Activated CD8-positive, alpha-beta memory T cell treated with anti-CD3 and anti-CD28 coated beads for 48 hours (primary cell): ENCODE results near the gene BCL10.

ENCODE experiments used
- DNase-seq, 3 experiments: peaks; one replicate each; pipeline ENCODE4 v3.0.0-alpha.2; 2020; ENCODE audit warnings: low read depth in 2 of 3, low spot score in 2 of 3

Gene BCL10

DNA sequence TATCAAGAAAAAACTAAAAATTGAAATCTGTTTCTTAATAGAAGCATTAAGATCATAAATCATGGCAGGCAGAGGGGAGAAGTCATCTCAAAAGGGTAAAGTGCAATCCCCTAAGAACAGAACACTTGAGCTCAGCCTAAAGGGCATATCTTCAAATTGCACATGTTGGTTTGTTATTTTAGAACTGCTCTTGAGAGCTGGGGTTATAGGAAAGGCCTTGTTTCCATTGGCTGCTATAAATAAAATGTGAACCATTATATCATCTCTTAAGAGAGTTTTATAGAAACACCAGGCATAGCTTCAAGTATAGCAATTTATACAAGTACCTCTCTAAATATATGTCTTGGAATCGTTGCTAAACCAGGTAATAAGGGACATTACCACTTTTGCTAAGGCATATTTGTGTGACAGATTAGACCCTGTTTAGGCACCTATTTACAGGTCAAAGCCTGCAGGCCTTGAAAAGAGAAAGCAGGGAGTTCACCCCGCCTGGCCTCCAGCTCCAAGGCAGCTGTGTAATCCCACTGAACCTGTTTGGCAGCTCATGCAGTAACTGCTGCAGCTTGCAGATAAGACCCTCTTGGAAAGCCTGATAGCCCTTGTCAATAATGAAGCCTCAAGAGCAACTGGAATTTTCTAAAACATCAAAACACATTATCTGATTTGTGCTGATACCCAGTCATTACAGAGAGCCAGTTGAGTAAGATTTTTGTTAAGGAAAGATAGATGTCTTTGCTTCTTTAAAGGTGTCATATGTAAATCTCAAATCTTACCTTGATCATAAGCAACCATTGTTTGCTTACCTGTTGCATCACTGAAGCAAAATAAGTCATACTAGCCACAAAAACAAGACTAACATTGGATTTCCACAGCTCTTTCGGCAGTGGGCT is 51.5 kb downstream of the BCL10 start:
- no peak for DNase-seq

DNA sequence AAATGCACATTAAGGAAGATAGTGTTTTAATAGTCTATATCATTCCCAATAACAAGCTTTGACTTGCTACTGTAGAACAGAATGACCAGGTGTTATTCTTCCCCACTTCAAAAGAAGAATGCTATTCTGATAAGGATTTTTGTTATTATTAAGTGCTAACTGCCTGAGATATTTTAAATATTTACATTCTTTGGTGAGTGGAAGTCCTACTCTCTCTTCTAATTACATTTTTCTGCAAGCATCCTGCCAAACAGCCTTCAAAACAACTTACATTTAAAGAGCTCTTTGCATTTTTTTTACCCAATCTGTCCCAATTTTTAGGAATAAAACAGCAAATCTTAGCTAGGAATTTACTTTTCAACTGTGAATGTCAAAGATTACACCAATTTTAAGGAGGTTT is 52.1 kb downstream of the BCL10 start:
- DNase-seq = no peak

DNA sequence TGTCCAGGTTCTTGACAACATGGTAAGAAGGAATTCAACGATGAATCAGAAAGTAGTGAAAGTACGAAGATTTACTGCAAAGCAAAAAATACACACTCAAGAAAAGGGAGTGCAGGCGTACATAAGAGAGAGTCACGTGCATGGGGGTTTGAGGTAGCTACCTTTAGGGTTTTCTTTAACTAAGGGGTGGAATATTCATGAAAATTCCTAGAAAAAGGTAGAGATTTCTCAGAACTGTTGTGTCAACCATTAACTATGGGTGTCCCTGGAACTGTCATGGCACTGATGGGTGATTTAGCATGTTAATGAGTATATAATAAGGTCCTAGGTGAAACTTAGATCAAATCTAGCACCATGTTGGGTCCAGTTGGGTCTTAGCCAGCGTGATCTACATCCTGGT is 53.1 kb downstream of the BCL10 start:
- no peak for DNase-seq

DNA sequence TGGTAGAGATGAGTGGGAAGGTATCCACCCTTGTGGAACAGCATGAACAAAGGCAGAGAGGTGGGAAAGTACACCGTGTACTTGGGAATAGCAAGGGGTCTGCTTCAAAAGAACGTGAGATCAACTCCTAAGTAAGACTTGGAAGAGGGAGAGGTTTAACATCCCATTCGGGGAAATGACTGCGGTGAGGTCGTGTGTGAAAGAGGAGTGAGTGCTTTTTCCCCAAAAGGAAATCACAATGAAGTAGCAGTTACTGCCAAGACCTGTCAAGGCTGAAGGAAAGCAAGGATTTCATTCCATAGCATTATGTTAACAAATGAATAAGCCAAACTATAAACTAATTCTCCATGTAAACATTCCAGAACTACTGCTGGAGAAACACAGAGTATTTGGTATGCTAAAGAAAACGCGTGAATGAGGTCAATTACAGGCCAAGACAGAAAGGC is 55.7 kb downstream of the BCL10 start:
- DNase-seq = no peak

DNA sequence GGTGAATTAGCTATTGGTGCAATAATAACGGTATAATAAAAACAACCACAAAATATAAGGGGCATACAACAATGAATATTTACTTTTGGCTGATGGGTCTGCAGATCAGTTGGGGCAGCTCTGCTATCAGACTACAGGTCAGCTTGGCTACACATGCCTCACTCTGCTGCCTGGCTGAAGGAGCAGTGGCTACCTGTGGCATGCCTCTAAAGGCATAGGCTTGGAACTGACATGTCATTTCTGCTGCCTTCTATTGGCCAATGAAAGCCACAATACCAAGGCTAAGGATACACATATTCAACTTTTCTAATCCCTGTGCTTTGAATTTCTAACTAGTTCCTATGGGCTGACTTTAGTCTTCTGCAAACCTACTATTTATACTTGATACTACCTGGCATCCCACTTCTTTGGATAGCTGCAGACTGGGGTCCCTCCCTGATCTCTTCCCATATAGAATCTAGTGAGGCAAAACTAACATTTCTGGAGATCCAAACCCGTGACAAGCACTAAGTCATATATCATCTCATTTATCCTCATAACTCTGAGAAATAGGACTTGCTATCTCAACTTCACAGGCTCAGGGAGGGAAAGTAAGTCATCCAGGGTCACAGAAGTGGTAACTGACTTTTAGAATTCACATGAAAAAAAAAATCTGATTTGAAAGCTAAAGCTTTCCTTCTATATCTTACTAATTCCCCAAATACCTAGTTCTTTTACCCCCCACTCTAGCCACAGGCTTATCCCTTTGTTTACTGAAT is 56.4 kb downstream of the BCL10 start:
- no peak for DNase-seq

DNA sequence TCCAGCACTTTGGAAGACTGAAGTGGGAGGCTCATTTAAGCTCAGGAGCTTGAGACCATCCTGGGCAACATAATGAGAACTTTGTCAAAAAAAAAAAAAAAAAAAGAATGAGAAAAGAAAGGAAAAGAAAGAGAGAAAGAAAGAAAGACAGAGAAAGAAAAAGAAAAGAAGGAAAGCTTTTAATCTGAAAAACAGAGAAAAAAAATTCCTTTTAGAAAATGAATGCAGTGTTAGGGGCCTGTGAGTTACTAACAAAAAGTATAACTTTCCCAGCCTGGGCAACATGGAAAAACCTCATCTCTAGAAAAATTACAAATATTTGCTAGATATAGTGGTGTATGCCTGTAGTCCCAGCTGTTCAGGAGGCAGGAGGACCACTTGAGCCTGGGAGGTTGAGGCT is 59.7 kb downstream of the BCL10 start:
- no peak for DNase-seq
